HEK293 (cell line): Measurements from ENCODE around the gene PSMF1.

Source experiments
- CTCF ChIA-PET: fragments of 350-600 bp; formaldehyde crosslinking; extraction: SDS; loops from one replicate; lab custom pipeline; 2021; ENCODE audit warnings: antibody characterized with exemption; lab: Yijun Ruan, JAX
- POLR2A ChIA-PET: fragments of 300-600 bp; formaldehyde crosslinking; extraction: SDS; loops from one replicate; lab custom pipeline; 2020; ENCODE audit warnings: antibody characterized with exemption, inconsistent platforms; lab: Yijun Ruan, JAX
- H3K27ac ChIP-seq: fragments of 200-500 bp; sonication (Bioruptor generic); 2 replicates; pipeline ENCODE4 v1.5.1; 2014; ENCODE audit warnings: low read depth, low read length, control low read depth, inconsistent platforms; ENCODE audit errors: extremely low read depth
- H3K36me3 ChIP-seq, 2 experiments: fragments of 200-500 bp in 1 of 2; sonication (Bioruptor generic) in 1 of 2; 1 replicate in 1 of 2; 2 replicates in 1 of 2; pipeline ENCODE4 v1.5.1; 2014 to 2017; ENCODE audit warnings: inconsistent platforms in 2 of 2, low read length in 2 of 2; ENCODE audit not compliant: control insufficient read depth in 2 of 2, insufficient read depth in 1 of 2
- H3K4me1 ChIP-seq: fragments of 200-500 bp; sonication (Bioruptor generic); 2 replicates; pipeline ENCODE4 v1.5.1; 2014; ENCODE audit warnings: mild to moderate bottlenecking, low read length, inconsistent platforms; ENCODE audit not compliant: control insufficient read depth, insufficient read depth
- H3K4me3 ChIP-seq: 2 replicates; pipeline ENCODE4 v1.5.1; 2011; ENCODE audit warnings: low read depth, mild to moderate bottlenecking, control low read depth, low read length, moderate library complexity
- H3K9me3 ChIP-seq: fragments of 200-500 bp; sonication (Bioruptor generic); 2 replicates; pipeline ENCODE4 v1.5.1; 2014; ENCODE audit warnings: low read depth, low read length, inconsistent platforms; ENCODE audit not compliant: control insufficient read depth, insufficient read depth
- BCL11A ChIP-seq: fragments of 450-650 bp; formaldehyde crosslinking; IDR thresholded peaks from 2 replicates; pipeline ENCODE4 v1.5.1; 2016; ENCODE audit warnings: low read depth, missing biosample characterization, missing genetic modification characterization
- KLF1 ChIP-seq: fragments of 450-650 bp; formaldehyde crosslinking; IDR thresholded peaks from 2 replicates; pipeline ENCODE4 v1.5.1; 2016; ENCODE audit warnings: missing biosample characterization, missing genetic modification characterization
- SCRT2 ChIP-seq: fragments of 450-650 bp; formaldehyde crosslinking; IDR thresholded peaks from 2 replicates; pipeline ENCODE4 v1.5.1; 2016; ENCODE audit warnings: missing biosample characterization, missing genetic modification characterization
- SP3 ChIP-seq: fragments of 450-650 bp; formaldehyde crosslinking; IDR thresholded peaks from 2 replicates; pipeline ENCODE4 v1.5.1; 2016; ENCODE audit warnings: missing biosample characterization, missing genetic modification characterization
- WT1 ChIP-seq: fragments of 450-650 bp; formaldehyde crosslinking; IDR thresholded peaks from 2 replicates; pipeline ENCODE4 v1.5.1; 2016; ENCODE audit warnings: missing biosample characterization, missing genetic modification characterization
- ZBTB21 ChIP-seq: fragments of 450-650 bp; formaldehyde crosslinking; IDR thresholded peaks from 2 replicates; pipeline ENCODE4 v1.5.1; 2017; ENCODE audit warnings: missing biosample characterization, missing genetic modification characterization
- ZFP3 ChIP-seq: fragments of 450-650 bp; formaldehyde crosslinking; IDR thresholded peaks from 2 replicates; pipeline ENCODE4 v1.5.1; 2016; ENCODE audit warnings: low read depth, missing biosample characterization, missing genetic modification characterization
- ZNF561 ChIP-seq: fragments of 450-650 bp; IDR thresholded peaks from 2 replicates; pipeline ENCODE4 v1.5.1; 2018; ENCODE audit warnings: missing biosample characterization, missing genetic modification characterization, borderline replicate concordance
- ZNF585B ChIP-seq: fragments of 450-650 bp; formaldehyde crosslinking; IDR thresholded peaks from 2 replicates; pipeline ENCODE4 v1.5.1; 2016; ENCODE audit warnings: missing biosample characterization, missing genetic modification characterization
- ZNF600 ChIP-seq: fragments of 450-650 bp; formaldehyde crosslinking; IDR thresholded peaks from 2 replicates; pipeline ENCODE4 v1.5.1; 2016; ENCODE audit warnings: missing biosample characterization, missing genetic modification characterization
- ZNF626 ChIP-seq: fragments of 450-650 bp; sonication (Bioruptor Pico); formaldehyde crosslinking; IDR thresholded peaks from 2 replicates; pipeline ENCODE4 v1.5.1; 2018; ENCODE audit warnings: missing biosample characterization, missing genetic modification characterization, inconsistent platforms
- ZNF747 ChIP-seq: fragments of 450-650 bp; formaldehyde crosslinking; IDR thresholded peaks from 2 replicates; pipeline ENCODE4 v1.5.1; 2016; ENCODE audit warnings: missing biosample characterization, missing genetic modification characterization
- ZNF76 ChIP-seq: fragments of 450-650 bp; formaldehyde crosslinking; IDR thresholded peaks from 2 replicates; pipeline ENCODE4; 2016; ENCODE audit warnings: low read depth, missing biosample characterization, missing genetic modification characterization, borderline replicate concordance
- ZNF830 ChIP-seq: fragments of 450-650 bp; IDR thresholded peaks from 2 replicates; pipeline ENCODE4 v1.5.0; 2018; ENCODE audit warnings: missing biosample characterization, missing genetic modification characterization, low read depth, mild to moderate bottlenecking, moderate library complexity
- TF ChIP-seq, protein P1 (sequence below): fragments of 450-650 bp; formaldehyde crosslinking; IDR thresholded peaks from 2 replicates; pipeline ENCODE4 v1.5.1; 2016; ENCODE audit warnings: missing biosample characterization, missing genetic modification characterization
- TF ChIP-seq, protein P2 (sequence below): fragments of 450-650 bp; formaldehyde crosslinking; IDR thresholded peaks from 2 replicates; pipeline ENCODE4 v1.5.1; 2017; ENCODE audit warnings: missing biosample characterization, missing genetic modification characterization
- TF ChIP-seq, protein P3 (sequence below): fragments of 450-650 bp; formaldehyde crosslinking; IDR thresholded peaks from 2 replicates; pipeline ENCODE4 v1.5.1; 2016; ENCODE audit warnings: missing biosample characterization, missing genetic modification characterization

Gene PSMF1

DNA sequence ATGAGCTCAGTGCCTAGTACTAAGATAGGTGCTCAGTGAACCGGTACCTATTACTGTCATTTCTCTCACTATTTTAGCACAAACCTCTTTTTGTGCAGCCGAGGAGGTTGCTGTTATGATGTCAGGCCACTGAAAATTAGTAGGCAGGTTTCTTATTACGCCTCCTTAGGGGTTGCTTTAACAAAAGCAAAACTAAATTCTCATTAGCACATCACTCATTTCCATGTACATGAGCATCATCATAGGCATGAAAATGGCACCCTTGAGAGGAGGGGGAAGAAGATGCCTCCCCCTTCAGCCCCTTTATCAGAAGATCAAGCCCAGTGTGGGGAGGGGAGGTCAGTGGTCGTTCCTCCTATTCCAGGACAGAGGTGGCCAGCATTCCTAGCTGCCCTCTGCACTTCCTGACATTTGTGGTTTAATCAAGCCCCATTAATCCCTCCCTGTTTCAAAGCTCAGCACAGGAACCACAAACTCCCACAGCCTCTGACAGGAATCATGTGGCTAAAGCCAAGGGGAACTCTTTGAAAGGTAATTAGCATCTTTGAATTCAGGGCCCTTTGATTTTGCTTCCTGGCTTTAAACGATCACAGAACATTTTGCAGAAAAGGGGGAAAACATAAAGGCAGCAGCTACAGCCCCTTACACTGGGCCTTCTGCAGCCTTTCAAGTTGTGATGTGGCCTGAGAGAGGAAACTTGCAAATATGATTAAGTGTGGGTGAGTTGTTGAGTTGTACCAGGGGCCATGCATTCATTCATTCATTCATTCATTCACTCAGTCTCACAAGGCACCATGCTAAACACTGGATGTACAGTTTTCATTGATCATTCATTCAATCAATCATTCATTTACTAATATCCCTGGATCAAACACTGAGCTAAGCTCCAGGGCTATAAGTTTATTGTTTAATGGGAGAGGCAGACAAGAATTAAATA lies 31.9 kb upstream of the PSMF1 start:
- no peaks in the 10 kb centered on the region for H3K36me3 ChIP-seq
- H3K9me3 ChIP-seq, result peaks cover 2% of the 10 kb centered on the region; the same call in 1 of the 2 replicates
- no peaks in the 10 kb centered on the region for H3K4me1 ChIP-seq
- TF ChIP-seq ZNF600 (tag by site-specific recombination), result no peak
- no peak for TF ChIP-seq ZNF747
- no peak for TF ChIP-seq ZNF76
- TF ChIP-seq, protein P1, sequence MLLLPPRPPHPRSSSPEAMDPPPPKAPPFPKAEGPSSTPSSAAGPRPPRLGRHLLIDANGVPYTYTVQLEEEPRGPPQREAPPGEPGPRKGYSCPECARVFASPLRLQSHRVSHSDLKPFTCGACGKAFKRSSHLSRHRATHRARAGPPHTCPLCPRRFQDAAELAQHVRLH (tag by site-specific recombination), result no peak
- no peak for TF ChIP-seq ZNF585B (tag by site-specific recombination)
- ChIA-PET POLR2A (no interaction called here), CTCF (interaction anchor here (0.6 to 1.5 kb wide), 4 partner anchors 22 to 526 kb away, joined by 3 to 7 read pairs (median 3); no protein-coding TSS in a partner anchor)
- no peak overlapping the region for H3K27ac ChIP-seq
- H3K4me3 ChIP-seq, result no peak overlapping the region

DNA sequence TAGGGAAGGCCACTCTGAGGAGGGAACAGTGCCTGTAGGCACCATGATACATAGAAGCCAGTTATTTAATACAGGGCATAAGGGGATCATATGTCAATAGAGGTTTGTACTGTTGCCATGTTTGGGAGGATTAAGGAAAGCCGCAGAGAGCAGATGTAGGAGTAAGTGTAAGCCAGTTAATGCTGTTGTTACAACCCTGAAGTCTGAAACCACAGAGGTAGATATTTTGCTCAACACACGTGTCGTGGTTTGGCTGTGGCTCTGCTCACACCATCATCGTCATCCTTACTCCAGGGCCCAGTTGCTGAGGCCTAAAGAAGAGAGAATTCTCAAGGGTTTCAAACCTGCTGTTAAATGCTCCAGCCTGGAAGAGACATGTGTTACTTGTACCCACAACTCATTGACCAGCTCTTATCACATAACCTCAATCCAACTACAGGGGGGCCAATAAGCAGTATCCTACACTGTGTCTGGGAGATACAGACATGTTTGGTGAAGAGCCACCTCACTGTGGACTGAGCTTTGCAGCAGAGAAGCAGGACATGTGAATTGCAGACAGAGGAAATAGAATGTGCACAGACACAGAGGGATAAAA lies 31.0 kb upstream of the PSMF1 start:
- Histone ChIP-seq H3K4me1 (no peaks in the 10 kb centered on the region), H3K4me3 (no peak overlapping the region), H3K36me3 (no peaks in the 10 kb centered on the region), H3K9me3 (peaks cover 2% of the 10 kb centered on the region; the same call in 1 of the 2 replicates), H3K27ac (no peak overlapping the region)
- CTCF ChIA-PET, result interaction anchor here (0.6 to 1.5 kb wide), 3 partner anchors 21 to 272 kb away, joined by 3 to 7 read pairs (median 3); no protein-coding TSS in a partner anchor
- TF ChIP-seq WT1, result no peak
- no peak for TF ChIP-seq BCL11A (tag by site-specific recombination)
- TF ChIP-seq ZNF561 (tag by site-specific recombination), result no peak
- no peak for TF ChIP-seq KLF1
- no peak for TF ChIP-seq ZBTB21 (tag by site-specific recombination)
- no peak for TF ChIP-seq SCRT2 (tag by site-specific recombination)
- no peak for TF ChIP-seq SP3 (tag by site-specific recombination)
- no peak for TF ChIP-seq ZNF626
- POLR2A ChIA-PET, result no interaction called here

DNA sequence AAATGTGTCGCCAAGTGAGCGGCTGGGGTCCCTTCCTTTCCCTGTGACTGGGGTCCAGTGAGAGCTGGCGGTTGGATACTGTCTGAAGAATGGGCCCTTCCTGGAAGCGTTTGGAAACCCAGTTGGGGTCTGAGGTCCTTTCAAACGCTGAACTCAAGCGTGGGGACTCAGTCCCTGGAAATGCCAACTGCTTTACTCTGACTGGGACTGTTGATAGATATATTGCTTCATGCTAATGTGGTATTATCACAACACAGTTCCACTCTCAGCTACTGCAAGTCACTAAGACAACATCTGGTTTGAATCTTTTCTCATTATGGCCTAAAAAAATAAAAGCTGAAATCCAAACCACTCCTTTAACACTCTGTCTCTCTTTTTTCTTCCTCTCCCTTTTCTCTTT lies 23.7 kb upstream of the PSMF1 start:
- no peaks in the 10 kb centered on the region for H3K36me3 ChIP-seq
- no peak overlapping the region for H3K27ac ChIP-seq
- CTCF ChIA-PET, result interaction anchor here (1.5 to 4.1 kb wide), 2 partner anchors 13 to 16 kb away, joined by 4 to 29 read pairs; no protein-coding TSS in a partner anchor
- H3K9me3 ChIP-seq, result no peaks in the 10 kb centered on the region
- TF ChIP-seq, protein P2, sequence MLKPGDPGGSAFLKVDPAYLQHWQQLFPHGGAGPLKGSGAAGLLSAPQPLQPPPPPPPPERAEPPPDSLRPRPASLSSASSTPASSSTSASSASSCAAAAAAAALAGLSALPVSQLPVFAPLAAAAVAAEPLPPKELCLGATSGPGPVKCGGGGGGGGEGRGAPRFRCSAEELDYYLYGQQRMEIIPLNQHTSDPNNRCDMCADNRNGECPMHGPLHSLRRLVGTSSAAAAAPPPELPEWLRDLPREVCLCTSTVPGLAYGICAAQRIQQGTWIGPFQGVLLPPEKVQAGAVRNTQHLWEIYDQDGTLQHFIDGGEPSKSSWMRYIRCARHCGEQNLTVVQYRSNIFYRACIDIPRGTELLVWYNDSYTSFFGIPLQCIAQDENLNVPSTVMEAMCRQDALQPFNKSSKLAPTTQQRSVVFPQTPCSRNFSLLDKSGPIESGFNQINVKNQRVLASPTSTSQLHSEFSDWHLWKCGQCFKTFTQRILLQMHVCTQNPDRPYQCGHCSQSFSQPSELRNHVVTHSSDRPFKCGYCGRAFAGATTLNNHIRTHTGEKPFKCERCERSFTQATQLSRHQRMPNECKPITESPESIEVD, result no peak
- TF ChIP-seq, protein P3, sequence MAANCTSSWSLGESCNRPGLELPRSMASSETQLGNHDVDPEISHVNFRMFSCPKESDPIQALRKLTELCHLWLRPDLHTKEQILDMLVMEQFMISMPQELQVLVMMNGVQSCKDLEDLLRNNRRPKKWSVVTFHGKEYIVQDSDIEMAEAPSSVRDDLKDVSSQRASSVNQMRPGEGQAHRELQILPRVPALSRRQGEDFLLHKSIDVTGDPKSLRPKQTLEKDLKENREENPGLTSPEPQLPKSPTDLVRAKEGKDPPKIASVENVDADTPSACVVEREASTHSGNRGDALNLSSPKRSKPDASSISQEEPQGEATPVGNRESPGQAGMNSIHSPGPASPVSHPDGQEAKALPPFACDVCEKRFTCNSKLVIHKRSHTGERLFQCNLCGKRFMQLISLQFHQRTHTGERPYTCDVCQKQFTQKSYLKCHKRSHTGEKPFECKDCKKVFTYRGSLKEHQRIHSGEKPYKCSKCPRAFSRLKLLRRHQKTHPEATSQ (tag by site-specific recombination), result no peak
- TF ChIP-seq ZNF830 (no peak), ZFP3 (tag by site-specific recombination) (no peak)
- POLR2A ChIA-PET, result no interaction called here
- H3K4me3 ChIP-seq, result no peak overlapping the region
- no peaks in the 10 kb centered on the region for H3K4me1 ChIP-seq
